ENCODE data around the gene XRN1. TPM values are rescaled to one million over a fixed set of nuclear protein-coding genes. Genes with fewer than 3 reads are reported as not detected.
"Not testable (repeated sequence)": the region's sequence is repeated elsewhere in the genome, so short reads cannot be mapped to it uniquely, and the experiment has no call there.

The XRN1 gene
- total and polyA plus RNA-seq, 12 donors: 2.1 to 33.4 (median 20.6) TPM

GRCh38 chr3:142318331-142318730, 129.5 kb downstream of the XRN1 start:
- no peaks in the 10 kb centered on the region for H3K27me3 ChIP-seq
- TF ChIP-seq, protein P1, sequence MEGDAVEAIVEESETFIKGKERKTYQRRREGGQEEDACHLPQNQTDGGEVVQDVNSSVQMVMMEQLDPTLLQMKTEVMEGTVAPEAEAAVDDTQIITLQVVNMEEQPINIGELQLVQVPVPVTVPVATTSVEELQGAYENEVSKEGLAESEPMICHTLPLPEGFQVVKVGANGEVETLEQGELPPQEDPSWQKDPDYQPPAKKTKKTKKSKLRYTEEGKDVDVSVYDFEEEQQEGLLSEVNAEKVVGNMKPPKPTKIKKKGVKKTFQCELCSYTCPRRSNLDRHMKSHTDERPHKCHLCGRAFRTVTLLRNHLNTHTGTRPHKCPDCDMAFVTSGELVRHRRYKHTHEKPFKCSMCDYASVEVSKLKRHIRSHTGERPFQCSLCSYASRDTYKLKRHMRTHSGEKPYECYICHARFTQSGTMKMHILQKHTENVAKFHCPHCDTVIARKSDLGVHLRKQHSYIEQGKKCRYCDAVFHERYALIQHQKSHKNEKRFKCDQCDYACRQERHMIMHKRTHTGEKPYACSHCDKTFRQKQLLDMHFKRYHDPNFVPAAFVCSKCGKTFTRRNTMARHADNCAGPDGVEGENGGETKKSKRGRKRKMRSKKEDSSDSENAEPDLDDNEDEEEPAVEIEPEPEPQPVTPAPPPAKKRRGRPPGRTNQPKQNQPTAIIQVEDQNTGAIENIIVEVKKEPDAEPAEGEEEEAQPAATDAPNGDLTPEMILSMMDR (IDR thresholded peaks at IDR 0.05): no peak
- H3K9me3 ChIP-seq: no peaks in the 10 kb centered on the region
- H3K4me3 ChIP-seq: no peak overlapping the region
- H3K27ac ChIP-seq: no peak overlapping the region
- no peak for ATAC-seq
- H3K4me1 ChIP-seq: no peaks in the 10 kb centered on the region
- DNase-seq: no peak
- intact Hi-C loops (cut with DNase I): no loop called here
- peaks cover 0 to 88% (median 21%) of the 10 kb centered on the region in 9 donors for H3K36me3 ChIP-seq

GRCh38 chr3:142315978-142316388, 131.9 kb downstream of the XRN1 start:
- H3K27ac ChIP-seq; H3K27me3 ChIP-seq; ATAC-seq; intact Hi-C loops (cut with DNase I); H3K9me3 ChIP-seq; H3K4me3 ChIP-seq; DNase-seq; H3K4me1 ChIP-seq: not testable (repeated sequence)
- 93 to 97% methylated on average over 2 of the region's 2 CpGs for WGBS, 2 donors
- H3K36me3 ChIP-seq: peaks cover 0 to 92% (median 42%) of the 10 kb centered on the region in 9 donors

DNA sequence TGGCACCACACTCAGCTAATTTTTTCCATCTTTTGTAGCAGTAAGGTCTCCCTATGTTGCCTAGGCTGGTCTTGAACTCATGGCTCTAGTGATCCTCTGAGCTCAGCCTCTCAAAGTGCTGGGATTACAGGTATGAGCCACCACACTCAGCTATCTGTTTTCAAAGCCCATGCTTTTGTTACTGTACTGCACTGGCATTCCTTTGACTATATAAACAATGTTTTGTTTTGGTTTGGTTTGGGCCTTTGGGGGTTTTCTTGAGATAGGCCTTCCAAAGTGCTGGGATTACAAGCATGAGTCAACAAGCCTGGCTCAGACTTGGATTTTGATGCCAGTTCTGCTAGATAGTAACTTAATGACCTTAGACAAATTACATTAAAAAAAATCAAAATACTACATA, 132.8 kb downstream of the XRN1 start:
- peaks cover 0 to 97% (median 44%) of the 10 kb centered on the region in 9 donors for H3K36me3 ChIP-seq
- no peaks in the 10 kb centered on the region for H3K9me3 ChIP-seq
- intact Hi-C loops (cut with DNase I): no loop called here

DNA sequence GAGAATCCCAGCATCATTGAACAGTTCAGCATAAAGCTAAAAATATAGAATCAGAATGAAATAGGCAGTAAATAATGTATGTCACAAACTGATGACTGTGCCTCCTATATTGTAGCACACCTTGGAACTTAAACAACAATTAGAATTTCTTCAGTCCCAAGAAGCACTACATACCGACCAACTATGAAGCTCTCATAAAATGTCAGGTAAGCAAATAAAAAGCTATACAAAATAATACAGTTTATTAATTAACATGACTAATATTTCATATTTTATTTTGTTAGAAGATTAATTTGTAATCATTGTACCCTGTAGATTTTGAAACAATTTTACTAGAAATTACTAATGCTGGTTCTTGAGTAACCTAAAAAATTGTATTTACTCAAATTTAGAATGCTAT, 137.4 kb downstream of the XRN1 start:
- Histone ChIP-seq H3K4me3 (no peak overlapping the region), H3K27me3 (no peaks in the 10 kb centered on the region), H3K9me3 (no peaks in the 10 kb centered on the region), H3K36me3 (peaks cover 0 to 87% (median 30%) of the 10 kb centered on the region in 9 donors), H3K4me1 (no peaks in the 10 kb centered on the region), H3K27ac (no peak overlapping the region)
- TF ChIP-seq, protein P1 (IDR thresholded peaks at IDR 0.05): no peak
- intact Hi-C loops (cut with DNase I): no loop called here
- no peak for ATAC-seq
- WGBS, 2 donors: 88 to 93% methylated on average over 1 of the region's 1 CpG
- DNase-seq: no peak

More for the DNA sequence above, 132.8 kb downstream of the XRN1 start:
- Histone ChIP-seq H3K4me3 (no peak overlapping the region), H3K27me3 (no peaks in the 10 kb centered on the region), H3K27ac (no peak overlapping the region), H3K4me1 (no peaks in the 10 kb centered on the region)
- TF ChIP-seq, protein P1 (IDR thresholded peaks at IDR 0.05): no peak
- DNase-seq (no peak), ATAC-seq (no peak)

GRCh38 chr3:142302847-142303246, 145.0 kb downstream of the XRN1 start:
- H3K27ac ChIP-seq; intact Hi-C loops (cut with DNase I); H3K4me3 ChIP-seq; ATAC-seq; DNase-seq; H3K4me1 ChIP-seq; H3K27me3 ChIP-seq: not testable (repeated sequence)
- 92 to 97% methylated on average over 3 of the region's 3 CpGs for WGBS, 2 donors
- peaks cover 0 to 28% (median 9%) of the 10 kb centered on the region in 11 donors for H3K9me3 ChIP-seq
- peaks cover 0 to 37% (median 0%) of the 10 kb centered on the region in 9 donors for H3K36me3 ChIP-seq
